Skeletal muscle tissue (tissue), 4 donors: Measurements from ENCODE around the gene RORB. TPM values are rescaled to one million over a fixed set of nuclear protein-coding genes. Genes with fewer than 3 reads are reported as not detected.

Source experiments
- H3K27ac ChIP-seq: one replicate; pipeline ENCODE4 v1.7.0; 2013; ENCODE audit warnings: mild to moderate bottlenecking, low read depth, low read length, inconsistent platforms
- H3K27me3 ChIP-seq, 3 donors: one replicate each; pipeline ENCODE4 v1.7.0; 2013; ENCODE audit warnings: low read length in 3 of 3; ENCODE audit not compliant: control insufficient read depth in 3 of 3, insufficient read depth in 3 of 3
- H3K36me3 ChIP-seq, 3 donors: one replicate each; pipeline ENCODE4 v1.7.0; 2013; ENCODE audit warnings: low read length in 3 of 3; ENCODE audit not compliant: control insufficient read depth in 3 of 3, insufficient read depth in 3 of 3
- H3K4me1 ChIP-seq, 3 donors: one replicate each; pipeline ENCODE4 v1.7.0; 2013; ENCODE audit warnings: low read length in 3 of 3, mild to moderate bottlenecking in 3 of 3; ENCODE audit not compliant: control insufficient read depth in 3 of 3, insufficient read depth in 3 of 3
- H3K4me3 ChIP-seq, 3 donors: one replicate each; pipeline ENCODE4 v1.7.0; 2013; ENCODE audit warnings: low read length in 3 of 3
- H3K9ac ChIP-seq, 3 donors: one replicate each; pipeline ENCODE4 v1.7.0; 2013; ENCODE audit warnings: low read length in 3 of 3, mild to moderate bottlenecking in 3 of 3, moderate library complexity in 2 of 3, low read depth in 1 of 3
- H3K9me3 ChIP-seq, 3 donors: one replicate each; pipeline ENCODE4 v1.7.0; 2013; ENCODE audit warnings: low read length in 3 of 3; ENCODE audit not compliant: control insufficient read depth in 3 of 3
- total RNA-seq: library from RNA; depleted of rRNA; stranded (reverse); fragments of >200 nt; gene quantifications from one replicate; pipeline ENCODE4 v1.2.3, GENCODE V29; 2014
- donor health status: Osteomylitis.

RORB gene
- total RNA-seq, 1 donor from 2014 or later = under 0.01 TPM

DNA sequence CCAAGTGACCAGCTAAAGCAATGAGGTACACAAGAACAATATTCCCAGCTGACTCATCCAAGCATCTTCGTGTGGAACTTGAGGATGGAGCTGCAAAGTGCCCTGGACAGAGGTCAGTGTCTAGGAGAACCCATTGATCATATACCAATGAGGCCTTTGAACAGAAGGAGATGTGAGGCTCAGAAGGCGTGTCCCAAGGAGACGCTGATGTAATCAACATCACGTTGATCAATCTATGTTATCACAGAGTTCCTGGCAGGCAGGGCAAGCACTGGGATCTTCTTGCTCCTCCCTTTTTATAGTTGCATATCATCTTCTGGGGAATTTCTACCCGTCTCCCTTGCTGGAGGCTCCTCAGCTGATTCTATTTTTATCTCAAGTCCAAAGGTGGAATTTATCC lies 227.2 kb downstream of the RORB start:
- no peak overlapping the region for H3K4me3 ChIP-seq
- H3K9ac ChIP-seq = no peak overlapping the region
- no peak overlapping the region for H3K27ac ChIP-seq
- no peaks in the 10 kb centered on the region for H3K4me1 ChIP-seq
- no peaks in the 10 kb centered on the region for H3K36me3 ChIP-seq
- H3K9me3 ChIP-seq = no peaks in the 10 kb centered on the region
- H3K27me3 ChIP-seq = no peaks in the 10 kb centered on the region

DNA sequence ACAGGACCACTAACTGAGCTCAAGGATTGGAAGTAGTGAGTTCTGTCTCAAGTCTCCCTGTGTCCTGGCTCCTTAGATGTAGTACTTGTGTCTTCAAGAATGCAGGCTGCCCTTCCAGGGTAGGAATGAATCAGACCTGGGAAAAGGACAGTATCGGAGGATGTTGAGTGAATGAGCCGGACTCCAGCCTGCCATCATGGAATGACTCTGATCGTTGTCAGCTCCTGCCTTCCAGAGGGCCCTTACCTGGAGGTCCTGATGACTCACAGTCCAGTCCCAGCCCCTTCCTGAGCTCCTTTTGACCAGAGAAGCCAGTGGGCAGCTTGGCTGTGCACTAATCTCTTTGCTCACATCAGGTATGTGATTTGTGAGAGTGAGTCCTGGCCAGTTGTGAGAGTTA lies 229.4 kb downstream of the RORB start:
- Histone ChIP-seq H3K4me3 (no peak overlapping the region), H3K9me3 (no peaks in the 10 kb centered on the region), H3K9ac (no peak overlapping the region), H3K36me3 (no peaks in the 10 kb centered on the region), H3K4me1 (no peaks in the 10 kb centered on the region), H3K27ac (no peak overlapping the region), H3K27me3 (no peaks in the 10 kb centered on the region)

DNA sequence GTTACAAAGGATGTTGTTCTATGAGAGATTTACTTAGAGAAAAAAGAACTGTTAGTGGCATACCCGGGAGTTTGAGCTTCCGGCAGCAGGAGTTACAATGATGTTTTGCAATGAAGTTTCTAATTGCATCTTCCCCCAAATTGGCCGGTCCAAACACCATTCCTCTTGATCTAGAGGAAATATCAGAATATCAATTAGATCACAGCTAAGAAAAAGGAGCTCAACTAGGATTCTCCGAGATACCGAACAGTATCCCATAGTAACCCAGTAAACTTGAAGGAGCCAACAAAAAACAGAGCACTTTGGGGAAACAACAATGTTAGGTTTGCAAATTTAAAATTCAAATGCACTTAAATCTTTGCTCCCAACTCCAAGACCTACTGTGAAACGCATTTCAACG lies 231.0 kb downstream of the RORB start:
- Histone ChIP-seq H3K36me3 (no peaks in the 10 kb centered on the region), H3K27ac (no peak overlapping the region), H3K9ac (no peak overlapping the region), H3K4me1 (no peaks in the 10 kb centered on the region), H3K9me3 (no peaks in the 10 kb centered on the region), H3K27me3 (no peaks in the 10 kb centered on the region), H3K4me3 (no peak overlapping the region)

DNA sequence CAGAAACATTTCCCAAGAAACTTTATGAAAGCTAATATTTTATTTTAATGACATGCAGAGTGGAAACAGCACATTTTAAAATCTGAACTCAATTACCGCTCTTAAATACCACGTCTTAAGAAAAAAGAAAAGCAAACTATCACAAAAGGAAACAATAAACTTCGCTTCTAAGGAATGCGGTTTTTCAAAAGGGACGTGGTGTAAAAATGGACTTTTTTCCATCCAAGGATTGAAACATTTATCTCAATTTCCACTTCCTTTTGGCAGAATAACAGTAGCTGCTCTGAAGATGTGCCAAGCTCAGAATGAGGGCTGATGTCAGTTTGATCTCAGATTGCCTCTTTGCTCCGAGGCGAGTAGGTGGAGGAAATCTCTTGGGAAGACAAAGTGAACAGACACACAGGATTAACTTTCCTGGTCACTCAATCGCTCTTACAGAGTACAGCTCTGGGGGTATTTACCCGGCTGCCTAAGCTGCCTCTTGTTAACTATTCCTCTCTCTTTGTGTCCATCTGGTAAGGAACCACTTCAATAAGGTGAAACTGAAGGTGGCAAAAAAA lies 232.1 kb downstream of the RORB start:
- H3K27me3 ChIP-seq = no peaks in the 10 kb centered on the region
- H3K36me3 ChIP-seq = no peaks in the 10 kb centered on the region
- no peaks in the 10 kb centered on the region for H3K9me3 ChIP-seq
- no peak overlapping the region for H3K4me3 ChIP-seq
- no peaks in the 10 kb centered on the region for H3K4me1 ChIP-seq
- H3K9ac ChIP-seq = no peak overlapping the region
- no peak overlapping the region for H3K27ac ChIP-seq

DNA sequence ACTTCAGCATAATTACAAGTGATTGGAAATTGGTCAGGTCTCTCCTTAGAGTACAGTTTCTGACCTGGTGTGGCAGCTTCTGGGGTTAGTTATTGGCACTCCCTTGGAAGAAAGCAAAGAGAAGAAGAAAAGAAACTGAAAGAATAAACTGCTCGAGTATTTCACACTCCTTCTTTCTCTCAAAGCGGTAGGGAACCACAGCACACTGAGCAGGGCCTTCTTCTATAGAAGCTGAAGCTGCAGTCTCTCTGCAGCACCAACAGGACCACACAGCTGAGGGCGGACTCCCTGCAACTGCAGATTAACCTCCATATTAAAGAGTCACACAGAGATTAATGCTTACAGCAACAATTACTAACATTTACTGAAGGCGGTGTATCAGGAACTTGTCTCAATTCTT lies 238.6 kb downstream of the RORB start:
- no peak overlapping the region for H3K9ac ChIP-seq
- H3K27ac ChIP-seq = no peak overlapping the region
- H3K4me3 ChIP-seq = no peak overlapping the region

DNA sequence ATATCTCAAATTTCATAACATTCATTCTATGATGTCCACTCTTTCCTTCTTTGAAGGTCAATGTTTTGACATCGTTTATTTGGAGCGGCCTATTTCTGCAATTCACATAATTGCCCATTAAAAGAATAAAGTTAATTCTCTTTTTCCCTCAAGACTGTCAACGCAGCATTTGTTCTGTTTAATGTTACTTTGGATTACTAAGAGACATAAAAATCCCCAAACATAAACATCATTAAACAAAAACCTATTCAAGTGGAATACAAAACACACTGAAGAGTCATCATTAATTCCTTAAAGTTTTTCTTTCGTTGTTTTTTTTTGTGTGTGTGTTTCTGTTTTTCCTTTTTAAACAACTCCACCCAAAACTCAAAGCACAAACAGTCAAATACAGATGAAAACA lies 239.5 kb downstream of the RORB start:
- Histone ChIP-seq H3K27me3 (no peaks in the 10 kb centered on the region), H3K27ac (no peak overlapping the region), H3K9ac (no peak overlapping the region), H3K4me1 (no peaks in the 10 kb centered on the region), H3K4me3 (no peak overlapping the region), H3K9me3 (no peaks in the 10 kb centered on the region), H3K36me3 (no peaks in the 10 kb centered on the region)

More for the DNA sequence above, 238.6 kb downstream of the RORB start:
- Histone ChIP-seq H3K27me3 (no peaks in the 10 kb centered on the region), H3K4me1 (no peaks in the 10 kb centered on the region), H3K36me3 (no peaks in the 10 kb centered on the region), H3K9me3 (no peaks in the 10 kb centered on the region)

DNA sequence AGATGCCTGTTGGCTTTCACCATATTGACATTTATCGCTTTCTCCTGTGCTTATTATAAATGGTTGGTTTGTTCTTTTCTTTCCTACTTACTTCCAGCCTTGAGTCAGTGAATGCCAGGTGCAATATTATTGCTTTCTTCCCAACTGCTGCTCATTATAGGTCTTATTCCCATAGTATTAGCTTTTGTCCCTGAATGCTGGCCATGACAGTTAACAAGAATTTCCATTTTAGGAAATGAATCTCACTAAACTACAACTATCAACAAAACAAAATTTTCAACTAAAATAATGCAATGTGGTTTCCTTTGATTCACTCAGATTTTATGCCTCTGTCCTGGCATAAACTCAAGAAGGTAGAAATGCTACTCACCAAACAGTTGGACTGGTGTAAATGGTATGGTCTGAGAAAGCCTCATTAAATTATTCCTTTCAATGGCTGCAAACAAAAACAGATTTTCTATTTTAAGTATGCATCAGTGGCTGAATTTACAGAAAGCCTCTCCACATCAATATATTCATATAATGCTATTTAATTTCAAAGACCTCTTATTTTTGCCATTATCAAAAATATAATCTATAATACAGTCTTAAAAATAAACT lies 245.2 kb downstream of the RORB start:
- H3K9ac ChIP-seq = peak overlapping the region in 1 of 3 donors; percentile 20
- no peaks in the 10 kb centered on the region for H3K27me3 ChIP-seq
- H3K9me3 ChIP-seq = no peaks in the 10 kb centered on the region
- no peaks in the 10 kb centered on the region for H3K36me3 ChIP-seq
- no peaks in the 10 kb centered on the region for H3K4me1 ChIP-seq
- no peak overlapping the region for H3K27ac ChIP-seq
- H3K4me3 ChIP-seq = no peak overlapping the region
